HG03571 (cell line): ENCODE measurements around the gene VCX2.
"Not testable (repeated sequence)": the region's sequence is repeated elsewhere in the genome, so short reads cannot be mapped to it uniquely, and the experiment has no call there.

ENCODE experiments used
- ATAC-seq: cut with Tn5 transposase; IDR thresholded peaks from one replicate; pipeline ENCODE4 v1.9.1; 2021; ENCODE audit not compliant: unreplicated experiment

The VCX2 gene

DNA sequence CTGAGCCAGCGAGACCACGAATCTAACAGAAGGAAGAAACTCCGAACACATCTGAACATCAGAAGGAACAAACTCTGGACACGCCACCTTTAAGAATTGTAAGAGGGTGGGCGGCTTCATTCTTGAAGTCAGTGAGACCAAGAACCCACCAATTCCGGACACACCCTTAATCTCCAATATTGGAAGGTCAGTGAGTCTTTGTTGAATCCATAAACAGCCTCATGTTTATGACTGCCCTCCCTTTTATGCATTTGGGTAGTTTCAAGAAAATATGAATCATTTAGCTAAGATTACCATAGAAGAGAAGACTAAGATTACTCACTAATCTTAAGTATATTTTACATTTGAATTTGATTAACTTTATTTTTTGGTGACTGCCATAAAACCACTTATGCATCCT is 48.5 kb downstream of the VCX2 start:
- no peak for ATAC-seq

DNA sequence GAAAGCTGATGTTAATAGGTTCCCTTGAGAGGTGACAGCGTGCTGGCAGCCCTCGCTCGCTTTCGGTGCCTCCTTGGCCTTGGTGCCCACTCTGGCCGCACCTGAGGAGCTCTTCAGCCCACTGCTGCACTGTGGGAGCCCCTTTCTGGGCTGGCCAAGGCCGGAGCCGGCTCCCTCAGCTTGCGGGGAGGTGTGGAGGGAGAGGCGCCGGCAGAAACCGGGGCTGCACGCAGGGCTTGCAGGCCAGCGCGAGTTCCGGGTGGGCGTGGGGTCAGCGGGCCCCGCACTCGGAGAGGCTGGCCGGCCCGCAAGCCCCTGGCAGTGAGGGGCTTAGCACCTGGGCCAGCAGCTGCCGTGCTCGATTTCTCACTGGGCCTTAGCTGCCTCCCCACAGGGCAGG is 49.7 kb downstream of the VCX2 start:
- ATAC-seq: not testable (repeated sequence)
